Measurements from ENCODE around the gene PPP2R5A. TPM values are rescaled to one million over a fixed set of nuclear protein-coding genes. Genes with fewer than 3 reads are reported as not detected.

Gene PPP2R5A
- total RNA-seq, 1 experiment from 2014 or later: 22.0 TPM

DNA sequence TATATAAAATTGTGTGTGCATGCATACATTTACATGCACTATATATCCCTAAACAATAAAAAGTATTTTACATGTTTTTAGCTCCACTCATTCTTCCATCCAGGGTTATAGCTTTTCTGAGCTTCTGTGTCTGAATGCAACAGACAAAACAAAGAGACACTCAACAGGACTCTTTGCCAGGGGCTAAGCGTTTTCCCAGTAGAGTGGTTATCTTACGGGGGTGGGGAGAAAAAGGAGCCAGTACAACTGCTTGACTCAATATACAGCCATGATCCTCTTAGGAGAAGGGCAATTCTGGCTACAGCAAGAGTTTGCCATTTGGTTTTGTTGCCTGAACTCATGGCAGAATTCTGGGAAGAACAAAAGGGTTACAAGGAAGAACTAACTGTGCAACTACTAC lies 14.6 kb upstream of the PPP2R5A start:
- H3K23ac ChIP-seq (ENCODE audit: insufficient read length, low read depth, low read length): no peak overlapping the region
- Mint-ChIP-seq H3K9me3 (no peaks in the 10 kb centered on the region), H3K36me3 (ENCODE audit: insufficient read depth in 1 of 3, low read depth in 3 of 3) (no peaks in the 10 kb centered on the region), H3K27me3 (ENCODE audit: low read depth) (peaks cover 1% of the 10 kb centered on the region), H3K27ac (no peak overlapping the region), H3K4me1 (peaks cover 9 to 10% of the 10 kb centered on the region in 2 experiments), H3K4me3 (no peak overlapping the region)
- no peaks in the 10 kb centered on the region for H3K27me3 ChIP-seq (ENCODE audit: insufficient read depth, low read length)
- no peaks in the 10 kb centered on the region for H3K9me3 ChIP-seq (ENCODE audit: control insufficient read depth, low read depth, low read length)
- TF ChIP-seq, protein P1, sequence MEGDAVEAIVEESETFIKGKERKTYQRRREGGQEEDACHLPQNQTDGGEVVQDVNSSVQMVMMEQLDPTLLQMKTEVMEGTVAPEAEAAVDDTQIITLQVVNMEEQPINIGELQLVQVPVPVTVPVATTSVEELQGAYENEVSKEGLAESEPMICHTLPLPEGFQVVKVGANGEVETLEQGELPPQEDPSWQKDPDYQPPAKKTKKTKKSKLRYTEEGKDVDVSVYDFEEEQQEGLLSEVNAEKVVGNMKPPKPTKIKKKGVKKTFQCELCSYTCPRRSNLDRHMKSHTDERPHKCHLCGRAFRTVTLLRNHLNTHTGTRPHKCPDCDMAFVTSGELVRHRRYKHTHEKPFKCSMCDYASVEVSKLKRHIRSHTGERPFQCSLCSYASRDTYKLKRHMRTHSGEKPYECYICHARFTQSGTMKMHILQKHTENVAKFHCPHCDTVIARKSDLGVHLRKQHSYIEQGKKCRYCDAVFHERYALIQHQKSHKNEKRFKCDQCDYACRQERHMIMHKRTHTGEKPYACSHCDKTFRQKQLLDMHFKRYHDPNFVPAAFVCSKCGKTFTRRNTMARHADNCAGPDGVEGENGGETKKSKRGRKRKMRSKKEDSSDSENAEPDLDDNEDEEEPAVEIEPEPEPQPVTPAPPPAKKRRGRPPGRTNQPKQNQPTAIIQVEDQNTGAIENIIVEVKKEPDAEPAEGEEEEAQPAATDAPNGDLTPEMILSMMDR (conservative IDR thresholded peaks at IDR 0.05): no peak
- H3K23me2 ChIP-seq (ENCODE audit: insufficient read length, low read depth, low read length, poor library complexity, severe bottlenecking): no peaks in the 10 kb centered on the region
- H2AK5ac ChIP-seq (ENCODE audit: insufficient read length, low read length): no peak overlapping the region
- no peak overlapping the region for H2BK120ac ChIP-seq (ENCODE audit: low read depth, low read length, poor library complexity, severe bottlenecking)
- no peak overlapping the region for H3K56ac ChIP-seq (ENCODE audit: insufficient read length, low read depth, low read length)
- no CpG with 5 or more reads among the region's 2 CpGs for WGBS (ENCODE audit: extremely low coverage, insufficient read length, low lambda C conversion rate)
- H4K8ac ChIP-seq (replicated peaks; ENCODE audit: insufficient read length, low read depth, low read length): no peak overlapping the region
- no peaks in the 10 kb centered on the region for H3K79me1 ChIP-seq (ENCODE audit: insufficient read depth, low read depth, low read length, poor library complexity, severe bottlenecking)
- H3K14ac ChIP-seq (ENCODE audit: insufficient read depth, low read length): no peak overlapping the region
- H3K79me2 ChIP-seq (ENCODE audit: insufficient read depth, low read length): no peaks in the 10 kb centered on the region
- no peak overlapping the region for H3K9ac ChIP-seq (ENCODE audit: extremely low read depth, insufficient read length, low read length)
- no peak for DNase-seq
- H3K27ac ChIP-seq (ENCODE audit: insufficient read length, low read depth, low read length): no peak overlapping the region
- no peaks in the 10 kb centered on the region for H3K4me1 ChIP-seq (ENCODE audit: insufficient read depth, low read length)
- no peak overlapping the region for H4K91ac ChIP-seq (ENCODE audit: insufficient read length, low read depth, low read length)
- H2BK20ac ChIP-seq (ENCODE audit: low read depth, low read length, poor library complexity, severe bottlenecking): no peak overlapping the region
- H2BK5ac ChIP-seq (ENCODE audit: insufficient read length, low read length): no peak overlapping the region
- H3T11ph ChIP-seq (ENCODE audit: low read length): no peak overlapping the region
- H4K20me1 ChIP-seq (ENCODE audit: control insufficient read depth, insufficient read depth, insufficient read length): no peaks in the 10 kb centered on the region
- no peak overlapping the region for H3K4me2 ChIP-seq (ENCODE audit: insufficient read depth, insufficient read length, low read length)
- no peak overlapping the region for H3K18ac ChIP-seq (ENCODE audit: insufficient read length, low read depth, low read length)
- no peak overlapping the region for H2AFZ ChIP-seq (ENCODE audit: low read length)
- no peak overlapping the region for H2BK12ac ChIP-seq (ENCODE audit: insufficient read length, low read depth, low read length)
- H4K5ac ChIP-seq (ENCODE audit: insufficient read length, low read depth, low read length): no peak overlapping the region
- H3K4ac ChIP-seq (ENCODE audit: low read depth, low read length): no peak overlapping the region
- H2BK15ac ChIP-seq (ENCODE audit: low read depth, low read length): no peak overlapping the region
